ENCODE data around the gene SKAP1. TPM values are rescaled to one million over a fixed set of nuclear protein-coding genes. Genes with fewer than 3 reads are reported as not detected.

SKAP1 gene
- total and polyA plus RNA-seq, 2 of the 13 experiments (the other 11 are each of a cell fraction or from before 2014, with no cell fraction given): 0.21 TPM; not detected in 1

GRCh38 chr17:48191362-48191761 is 238.7 kb downstream of the SKAP1 start:
- no peak overlapping the region for H3K27ac ChIP-seq (ENCODE audit: extremely low read length, insufficient read depth, low read length)
- WGBS (ENCODE audit: low lambda C conversion rate): 48% methylated on average over 1 of the region's 1 CpG
- no TSS peak for BruUV-seq (replicated peaks)
- no peaks in the 10 kb centered on the region for H4K20me1 ChIP-seq (ENCODE audit: insufficient read depth, low read length)
- no peaks in the 10 kb centered on the region for H3K36me3 ChIP-seq (replicated peaks in 1 of 2; ENCODE audit: control insufficient read depth in 1 of 2, insufficient read depth in 2 of 2, low read length in 2 of 2)
- H3K4me3 ChIP-seq (replicated peaks in 1 of 3; ENCODE audit: insufficient read depth in 1 of 3, low read depth in 2 of 3, low read length in 3 of 3): no peak overlapping the region
- no peak overlapping the region for H3K4me2 ChIP-seq (ENCODE audit: low read depth, low read length)
- FAIRE-seq (no peak), ATAC-seq (no peak), DNase-seq (ENCODE audit: low spot score) (no peak)
- H3K79me2 ChIP-seq (ENCODE audit: insufficient read depth, low read length): no peaks in the 10 kb centered on the region
- H3K9ac ChIP-seq (ENCODE audit: insufficient read depth, low read depth, low read length): no peak overlapping the region
- in situ Hi-C loops (cut with HindIII; ENCODE audit: extremely low pct_ligation_motif_present, low pct_unique_long_range_greater_than_20kb) (no loop called here), intact Hi-C loops (cut with micrococcal nuclease; ENCODE audit: unreplicated experiment) (no loop called here)
- CTCF ChIA-PET (ENCODE audit: low intra/inter-chr PET ratio, low total read pairs): no interaction called here
- H3K4me1 ChIP-seq (ENCODE audit: insufficient read depth, low read length): no peaks in the 10 kb centered on the region
- no peak overlapping the region for H2AFZ ChIP-seq (ENCODE audit: low read length)
- POLR2A ChIA-PET: no interaction called here
- no peaks in the 10 kb centered on the region for H3K9me3 ChIP-seq (ENCODE audit: low read length)
- peaks cover 0 to 34% of the 10 kb centered on the region in 2 experiments; a peak in 3 of 5 replicates for H3K27me3 ChIP-seq (ENCODE audit: control insufficient read depth in 1 of 2, insufficient read depth in 2 of 2, low read length in 2 of 2)
- no peak for TF ChIP-seq ZNF205 (CRISPR knock-in tag; IDR thresholded peaks at IDR 0.05)
- no peak for TF ChIP-seq ZNF543 (CRISPR knock-in tag; IDR thresholded peaks at IDR 0.05)
- no peak for TF ChIP-seq SUZ12 (IDR thresholded peaks at IDR 0.05; ENCODE audit: low read depth, low read length)
- TF ChIP-seq, protein P1, sequence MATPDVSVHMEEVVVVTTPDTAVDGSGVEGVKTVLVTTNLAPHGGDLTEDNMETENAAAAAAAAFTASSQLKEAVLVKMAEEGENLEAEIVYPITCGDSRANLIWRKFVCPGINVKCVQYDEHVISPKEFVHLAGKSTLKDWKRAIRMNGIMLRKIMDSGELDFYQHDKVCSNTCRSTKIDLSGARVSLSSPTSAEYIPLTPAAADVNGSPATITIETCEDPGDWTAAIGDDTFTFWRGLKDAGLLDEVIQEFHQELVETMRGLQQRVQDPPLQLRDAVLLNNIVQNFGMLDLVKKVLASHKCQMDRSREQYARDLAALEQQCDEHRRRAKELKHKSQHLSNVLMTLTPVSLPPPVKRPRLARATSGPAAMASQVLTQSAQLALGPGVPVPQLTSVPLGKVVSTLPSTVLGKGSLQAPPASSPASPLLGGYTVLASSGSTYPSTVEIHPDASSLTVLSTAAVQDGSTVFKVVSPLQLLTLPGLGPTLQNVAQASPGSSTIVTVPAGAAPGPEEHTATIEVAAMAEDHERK (CRISPR knock-in tag; IDR thresholded peaks at IDR 0.05; ENCODE audit: low read depth): no peak
- no peak for TF ChIP-seq ZFP41 (CRISPR knock-in tag; IDR thresholded peaks at IDR 0.05; ENCODE audit: borderline replicate concordance)
- TF ChIP-seq NKX3-1 (CRISPR knock-in tag; IDR thresholded peaks at IDR 0.05): no peak
- no peak for TF ChIP-seq TAF1 (CRISPR knock-in tag; IDR thresholded peaks at IDR 0.05)
- TF ChIP-seq ZNF569 (CRISPR knock-in tag; IDR thresholded peaks at IDR 0.05; ENCODE audit: borderline replicate concordance): no peak
- TF ChIP-seq, protein P2, sequence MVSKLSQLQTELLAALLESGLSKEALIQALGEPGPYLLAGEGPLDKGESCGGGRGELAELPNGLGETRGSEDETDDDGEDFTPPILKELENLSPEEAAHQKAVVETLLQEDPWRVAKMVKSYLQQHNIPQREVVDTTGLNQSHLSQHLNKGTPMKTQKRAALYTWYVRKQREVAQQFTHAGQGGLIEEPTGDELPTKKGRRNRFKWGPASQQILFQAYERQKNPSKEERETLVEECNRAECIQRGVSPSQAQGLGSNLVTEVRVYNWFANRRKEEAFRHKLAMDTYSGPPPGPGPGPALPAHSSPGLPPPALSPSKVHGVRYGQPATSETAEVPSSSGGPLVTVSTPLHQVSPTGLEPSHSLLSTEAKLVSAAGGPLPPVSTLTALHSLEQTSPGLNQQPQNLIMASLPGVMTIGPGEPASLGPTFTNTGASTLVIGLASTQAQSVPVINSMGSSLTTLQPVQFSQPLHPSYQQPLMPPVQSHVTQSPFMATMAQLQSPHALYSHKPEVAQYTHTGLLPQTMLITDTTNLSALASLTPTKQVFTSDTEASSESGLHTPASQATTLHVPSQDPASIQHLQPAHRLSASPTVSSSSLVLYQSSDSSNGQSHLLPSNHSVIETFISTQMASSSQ (IDR thresholded peaks at IDR 0.05; ENCODE audit: low read depth): no peak
- TF ChIP-seq, protein P2 (CRISPR knock-in tag; IDR thresholded peaks at IDR 0.05; ENCODE audit: borderline replicate concordance): no peak
- TF ChIP-seq ZNF782 (CRISPR knock-in tag; IDR thresholded peaks at IDR 0.05; ENCODE audit: borderline replicate concordance): no peak
- TF ChIP-seq CSRNP2 (CRISPR knock-in tag; conservative IDR thresholded peaks at IDR 0.05; ENCODE audit: low read depth): no peak
- TF ChIP-seq SP4 (CRISPR knock-in tag; IDR thresholded peaks at IDR 0.05): no peak
- TF ChIP-seq ZNF891 (CRISPR knock-in tag; IDR thresholded peaks at IDR 0.05): no peak
- no peak for TF ChIP-seq ZBTB43 (CRISPR knock-in tag; conservative IDR thresholded peaks at IDR 0.05)

Measured in HepG2 (cell line).